SK-N-SH (cell line): Measurements from ENCODE around the gene ZNF700.
"Not testable (repeated sequence)": the region's sequence is repeated elsewhere in the genome, so short reads cannot be mapped to it uniquely, and the experiment has no call there.

ENCODE experiments used
- CHD2 ChIP-seq: fragments of 150-350 bp; IDR thresholded peaks from 2 replicates; pipeline ENCODE4 v1.6.1; 2018; ENCODE audit warnings: low read length; ENCODE audit not compliant: partially characterized antibody
- EP300 ChIP-seq, 2 experiments: IDR thresholded peaks; 2 replicates each; pipeline versions ENCODE4 v1.4.0 to v1.6.1; 2012; ENCODE audit warnings: borderline replicate concordance in 1 of 2, low read depth in 1 of 2, low read length in 1 of 2
- FOXM1 ChIP-seq: IDR thresholded peaks from 2 replicates; pipeline ENCODE4 v1.4.0; 2012; ENCODE audit warnings: low read depth, mild to moderate bottlenecking
- JUND ChIP-seq: IDR thresholded peaks from 2 replicates; pipeline ENCODE4 v1.4.0; 2012
- NFIC ChIP-seq: IDR thresholded peaks from 2 replicates; pipeline ENCODE4 v1.4.0; 2012; ENCODE audit warnings: borderline replicate concordance
- NRF1 ChIP-seq: IDR thresholded peaks from 2 replicates; pipeline ENCODE4 v1.6.1; 2012; ENCODE audit warnings: low read depth, mild to moderate bottlenecking, low read length
- RCOR1 ChIP-seq: fragments of 150-350 bp; IDR thresholded peaks from 2 replicates; pipeline ENCODE4 v1.6.1; 2017; ENCODE audit warnings: antibody characterized with exemption, low read length
- RXRA ChIP-seq: IDR thresholded peaks from 2 replicates; pipeline ENCODE4 v1.4.0; 2012; ENCODE audit warnings: low read depth, mild to moderate bottlenecking, borderline replicate concordance
- SIN3A ChIP-seq: IDR thresholded peaks from 2 replicates; pipeline ENCODE4 v1.6.1; 2012; ENCODE audit warnings: low read depth, mild to moderate bottlenecking, low read length, moderate library complexity, borderline replicate concordance
- TF ChIP-seq, protein P1 (sequence below): IDR thresholded peaks from 2 replicates; pipeline ENCODE4 v1.4.0; 2012; ENCODE audit warnings: low read depth, borderline replicate concordance
- TF ChIP-seq, protein P2 (sequence below): fragments of 200-600 bp; sonication (generic); IDR thresholded peaks from 2 replicates; pipeline ENCODE4 v1.6.1; 2017; ENCODE audit warnings: antibody characterized with exemption, mild to moderate bottlenecking, moderate library complexity

DNA sequence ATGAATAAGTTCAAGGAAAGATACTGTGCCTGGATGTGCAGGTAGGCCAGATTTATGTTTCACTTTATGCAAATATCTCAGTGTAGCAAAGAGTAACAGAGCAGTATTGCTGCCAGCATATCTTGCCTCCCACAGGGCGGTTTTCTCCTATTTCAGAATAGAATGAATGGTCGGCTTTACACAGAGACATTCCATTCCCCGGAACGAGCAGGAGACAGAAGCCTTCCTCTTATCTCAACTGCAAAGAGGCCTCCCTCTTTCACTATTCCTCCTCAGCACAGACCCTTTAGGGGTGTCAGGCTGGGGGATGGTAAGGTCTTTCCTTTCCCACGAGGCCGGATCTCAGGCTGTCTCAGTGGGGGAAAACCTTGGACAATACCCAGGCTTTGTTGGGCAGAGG is 35.0 kb upstream of the ZNF700 start:
- not testable (repeated sequence) for TF ChIP-seq EP300 (IDR thresholded peaks at IDR 0.05; ENCODE audit: borderline replicate concordance in 1 of 2, low read depth in 1 of 2, low read length in 1 of 2); JUND; NFIC; RXRA; FOXM1; SIN3A; NRF1; RCOR1; CHD2
- TF ChIP-seq, protein P1, sequence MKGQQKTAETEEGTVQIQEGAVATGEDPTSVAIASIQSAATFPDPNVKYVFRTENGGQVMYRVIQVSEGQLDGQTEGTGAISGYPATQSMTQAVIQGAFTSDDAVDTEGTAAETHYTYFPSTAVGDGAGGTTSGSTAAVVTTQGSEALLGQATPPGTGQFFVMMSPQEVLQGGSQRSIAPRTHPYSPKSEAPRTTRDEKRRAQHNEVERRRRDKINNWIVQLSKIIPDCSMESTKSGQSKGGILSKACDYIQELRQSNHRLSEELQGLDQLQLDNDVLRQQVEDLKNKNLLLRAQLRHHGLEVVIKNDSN: not testable (repeated sequence)
- TF ChIP-seq, protein P2, sequence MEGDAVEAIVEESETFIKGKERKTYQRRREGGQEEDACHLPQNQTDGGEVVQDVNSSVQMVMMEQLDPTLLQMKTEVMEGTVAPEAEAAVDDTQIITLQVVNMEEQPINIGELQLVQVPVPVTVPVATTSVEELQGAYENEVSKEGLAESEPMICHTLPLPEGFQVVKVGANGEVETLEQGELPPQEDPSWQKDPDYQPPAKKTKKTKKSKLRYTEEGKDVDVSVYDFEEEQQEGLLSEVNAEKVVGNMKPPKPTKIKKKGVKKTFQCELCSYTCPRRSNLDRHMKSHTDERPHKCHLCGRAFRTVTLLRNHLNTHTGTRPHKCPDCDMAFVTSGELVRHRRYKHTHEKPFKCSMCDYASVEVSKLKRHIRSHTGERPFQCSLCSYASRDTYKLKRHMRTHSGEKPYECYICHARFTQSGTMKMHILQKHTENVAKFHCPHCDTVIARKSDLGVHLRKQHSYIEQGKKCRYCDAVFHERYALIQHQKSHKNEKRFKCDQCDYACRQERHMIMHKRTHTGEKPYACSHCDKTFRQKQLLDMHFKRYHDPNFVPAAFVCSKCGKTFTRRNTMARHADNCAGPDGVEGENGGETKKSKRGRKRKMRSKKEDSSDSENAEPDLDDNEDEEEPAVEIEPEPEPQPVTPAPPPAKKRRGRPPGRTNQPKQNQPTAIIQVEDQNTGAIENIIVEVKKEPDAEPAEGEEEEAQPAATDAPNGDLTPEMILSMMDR: not testable (repeated sequence)
